IMR-90 (cell line): ENCODE data around the gene BCAS1.

ENCODE experiments used
- CEBPB ChIP-seq: IDR thresholded peaks from 2 replicates; pipeline ENCODE4 v1.6.1; 2012; ENCODE audit warnings: low read depth, low read length, improper control_type of control experiment
- MAZ ChIP-seq: IDR thresholded peaks from 2 replicates; pipeline ENCODE4 v1.6.1; 2012; ENCODE audit warnings: low read depth, mild to moderate bottlenecking, low read length, improper control_type of control experiment, moderate library complexity, borderline replicate concordance
- MXI1 ChIP-seq: IDR thresholded peaks from 2 replicates; pipeline ENCODE4 v1.6.1; 2012; ENCODE audit warnings: low read depth, mild to moderate bottlenecking, low read length, moderate library complexity, borderline replicate concordance
- POLR2A ChIP-seq: IDR thresholded peaks from 2 replicates; pipeline ENCODE4 v1.6.1; 2012; ENCODE audit warnings: mild to moderate bottlenecking, low read depth, low read length
- RFX5 ChIP-seq: IDR thresholded peaks from 2 replicates; pipeline ENCODE4 v1.8.0; 2012; ENCODE audit warnings: low read depth, mild to moderate bottlenecking, low read length, moderate library complexity
- SMC3 ChIP-seq: fragments of 150-350 bp; IDR thresholded peaks from 2 replicates; pipeline ENCODE4 v1.6.1; 2016; ENCODE audit warnings: low read depth, mild to moderate bottlenecking, antibody characterized with exemption, low read length, moderate library complexity
- TF ChIP-seq, protein P1 (sequence below): conservative IDR thresholded peaks from 2 replicates; pipeline ENCODE4 v1.5.1; 2012; ENCODE audit warnings: mild to moderate bottlenecking, low read depth, low read length, improper control_type of control experiment

GRCh38 chr20:53904261-53904660, 166.1 kb downstream of the BCAS1 start:
- TF ChIP-seq, protein P1, sequence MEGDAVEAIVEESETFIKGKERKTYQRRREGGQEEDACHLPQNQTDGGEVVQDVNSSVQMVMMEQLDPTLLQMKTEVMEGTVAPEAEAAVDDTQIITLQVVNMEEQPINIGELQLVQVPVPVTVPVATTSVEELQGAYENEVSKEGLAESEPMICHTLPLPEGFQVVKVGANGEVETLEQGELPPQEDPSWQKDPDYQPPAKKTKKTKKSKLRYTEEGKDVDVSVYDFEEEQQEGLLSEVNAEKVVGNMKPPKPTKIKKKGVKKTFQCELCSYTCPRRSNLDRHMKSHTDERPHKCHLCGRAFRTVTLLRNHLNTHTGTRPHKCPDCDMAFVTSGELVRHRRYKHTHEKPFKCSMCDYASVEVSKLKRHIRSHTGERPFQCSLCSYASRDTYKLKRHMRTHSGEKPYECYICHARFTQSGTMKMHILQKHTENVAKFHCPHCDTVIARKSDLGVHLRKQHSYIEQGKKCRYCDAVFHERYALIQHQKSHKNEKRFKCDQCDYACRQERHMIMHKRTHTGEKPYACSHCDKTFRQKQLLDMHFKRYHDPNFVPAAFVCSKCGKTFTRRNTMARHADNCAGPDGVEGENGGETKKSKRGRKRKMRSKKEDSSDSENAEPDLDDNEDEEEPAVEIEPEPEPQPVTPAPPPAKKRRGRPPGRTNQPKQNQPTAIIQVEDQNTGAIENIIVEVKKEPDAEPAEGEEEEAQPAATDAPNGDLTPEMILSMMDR = no peak
- TF ChIP-seq CEBPB (no peak), MXI1 (no peak), MAZ (no peak), SMC3 (no peak), POLR2A (no peak), RFX5 (no peak)
